Activated CD4-positive, alpha-beta T cell treated with anti-CD3 and anti-CD28 coated beads, Interleukin-2, amount 50 U/mL, for 16 hours (primary cell): ENCODE data around the gene KIF6.
A peak's percentile ranks its signal among the peaks of the same experiment; 100 is the strongest.
"Not testable (repeated sequence)": the region's sequence is repeated elsewhere in the genome, so short reads cannot be mapped to it uniquely, and the experiment has no call there.

Experiments
- DNase-seq: peaks from one replicate; pipeline ENCODE4 v3.0.0-alpha.2; 2020

KIF6 gene

GRCh38 chr6:39494998-39495397, 230.2 kb downstream of the KIF6 start:
- DNase-seq = no peak

GRCh38 chr6:39493777-39494176, 231.4 kb downstream of the KIF6 start:
- DNase-seq = no peak

DNA sequence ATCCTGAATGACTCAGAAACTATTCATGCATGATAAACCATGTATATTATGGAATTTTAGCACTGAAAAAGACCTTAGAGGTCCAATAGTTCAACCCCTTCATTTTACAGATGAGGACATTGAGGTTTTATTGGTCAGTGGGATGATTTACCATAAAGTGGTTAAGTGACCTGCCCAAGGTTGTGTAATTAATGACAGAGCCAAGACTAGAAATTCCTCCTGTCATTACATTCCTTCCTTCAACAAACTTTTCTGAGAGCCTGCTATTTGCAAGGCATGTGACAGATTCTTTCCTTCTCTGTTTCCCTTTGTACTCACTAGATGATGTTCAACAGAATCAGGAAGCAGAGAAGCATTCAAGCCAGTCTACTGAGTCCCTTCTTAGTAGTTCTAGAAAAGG, 232.0 kb downstream of the KIF6 start:
- DNase-seq = no peak

GRCh38 chr6:39490108-39490507, 235.1 kb downstream of the KIF6 start:
- DNase-seq = no peak

DNA sequence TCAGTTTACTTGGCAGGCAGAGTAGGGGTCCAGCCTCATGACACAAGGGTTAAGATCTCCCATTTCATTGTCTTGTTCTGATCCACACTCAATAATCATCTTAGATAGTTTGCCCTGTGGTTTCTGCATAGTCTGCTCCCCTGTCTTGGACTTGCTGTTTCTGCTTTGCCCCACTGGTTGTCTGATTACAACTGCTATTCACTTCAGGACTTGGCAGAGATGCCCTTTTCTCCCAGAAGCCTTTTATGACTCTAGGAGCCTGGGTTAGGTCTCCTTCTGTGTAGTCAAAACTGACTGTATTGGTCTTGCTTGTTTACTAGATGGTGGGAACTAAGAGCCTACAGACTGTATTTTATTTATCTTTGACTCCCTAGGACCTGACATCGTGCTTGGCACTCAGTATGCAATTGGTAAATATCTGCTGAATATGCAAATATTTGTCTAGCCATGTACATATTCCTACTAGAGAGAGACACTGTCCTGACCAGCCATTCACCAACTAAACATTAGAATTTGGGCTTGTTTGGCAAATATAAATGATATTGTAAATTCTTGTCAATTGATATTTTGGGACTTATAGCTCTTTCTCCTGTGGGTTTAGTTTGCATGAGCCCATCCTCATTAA, 236.8 kb downstream of the KIF6 start:
- DNase-seq = no peak

DNA sequence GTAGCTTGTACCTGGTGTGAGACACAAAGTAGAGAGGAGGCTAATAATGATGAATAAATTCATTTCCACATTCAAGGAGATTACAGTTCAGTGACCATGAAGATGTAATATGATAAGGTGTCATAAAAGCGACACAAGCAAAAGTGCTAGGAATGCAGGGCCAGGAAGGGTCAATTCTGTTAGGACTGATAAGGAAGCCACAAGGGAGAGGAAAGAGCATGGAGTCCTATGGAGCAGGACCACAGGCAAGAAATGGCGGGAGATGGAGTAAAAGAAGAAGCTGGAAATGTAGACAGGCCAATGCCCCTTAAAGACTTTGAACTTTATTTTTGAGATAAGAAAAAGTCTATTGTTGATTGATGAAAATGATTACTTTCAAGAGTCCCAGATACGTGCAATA, 240.9 kb downstream of the KIF6 start:
- no peak for DNase-seq

- DNase-seq = not testable (repeated sequence)
These were observed 245.4 kb downstream of the KIF6 start for GRCh38 chr6:39479819-39480218.

DNA sequence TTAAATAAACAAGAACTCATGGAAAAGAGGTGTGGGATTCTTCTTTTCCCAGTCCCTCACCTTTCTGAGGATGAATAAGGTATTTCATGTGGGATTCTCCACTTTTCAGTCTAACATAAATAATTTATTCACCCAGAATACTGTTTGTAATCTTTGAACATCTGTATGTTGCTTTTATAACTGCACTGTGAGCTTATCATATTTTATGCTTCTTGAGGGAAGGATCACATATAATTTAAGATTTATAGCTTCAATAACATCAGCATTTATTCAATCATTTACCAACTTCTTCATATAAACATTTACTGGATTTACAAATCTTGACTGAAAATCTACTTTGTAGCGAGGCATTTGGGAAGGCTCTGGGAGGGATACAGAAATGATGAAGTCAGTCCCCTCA, 248.5 kb downstream of the KIF6 start:
- no peak for DNase-seq

DNA sequence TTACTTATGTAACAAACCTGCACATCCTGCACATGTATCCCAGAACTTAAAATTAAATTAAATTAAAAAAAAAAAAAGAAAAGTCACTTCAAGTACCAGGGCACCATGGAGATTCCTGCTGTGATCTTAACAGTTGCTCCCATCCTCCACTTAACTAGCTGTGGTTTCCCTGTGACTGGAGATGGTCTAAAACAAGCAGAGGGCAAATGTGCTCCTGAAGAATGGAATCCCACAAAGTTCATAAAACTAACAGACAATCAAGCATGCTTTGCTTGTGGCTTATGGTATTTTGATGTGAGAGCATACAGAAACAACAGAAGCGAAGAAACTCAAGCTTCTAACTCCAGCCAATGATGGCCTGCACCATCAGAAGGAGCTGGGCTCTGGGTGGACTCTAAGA, 249.1 kb downstream of the KIF6 start:
- no peak for DNase-seq

- no peak for DNase-seq
These were observed 253.1 kb downstream of the KIF6 start for GRCh38 chr6:39471954-39472659.

GRCh38 chr6:39470506-39470905, 254.7 kb downstream of the KIF6 start:
- no peak for DNase-seq

DNA sequence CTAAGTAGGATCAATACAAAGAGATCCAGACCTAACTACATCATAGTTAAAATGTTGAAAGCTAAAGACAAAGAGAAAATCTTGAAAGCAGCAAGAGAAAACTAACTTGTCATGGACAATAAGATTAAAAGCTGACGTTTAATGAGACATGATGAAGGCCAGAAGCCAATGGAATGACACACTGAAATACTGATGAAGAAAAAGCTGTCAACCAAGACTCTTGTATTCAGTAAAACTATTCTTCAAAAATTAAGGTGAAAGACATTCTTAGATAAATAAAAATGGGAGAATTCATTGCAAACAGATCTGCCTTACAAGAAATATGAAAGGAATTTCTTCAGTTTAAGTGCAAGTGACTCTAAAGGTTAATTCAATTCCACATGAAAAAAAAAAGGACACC, 256.8 kb downstream of the KIF6 start:
- no peak for DNase-seq

DNA sequence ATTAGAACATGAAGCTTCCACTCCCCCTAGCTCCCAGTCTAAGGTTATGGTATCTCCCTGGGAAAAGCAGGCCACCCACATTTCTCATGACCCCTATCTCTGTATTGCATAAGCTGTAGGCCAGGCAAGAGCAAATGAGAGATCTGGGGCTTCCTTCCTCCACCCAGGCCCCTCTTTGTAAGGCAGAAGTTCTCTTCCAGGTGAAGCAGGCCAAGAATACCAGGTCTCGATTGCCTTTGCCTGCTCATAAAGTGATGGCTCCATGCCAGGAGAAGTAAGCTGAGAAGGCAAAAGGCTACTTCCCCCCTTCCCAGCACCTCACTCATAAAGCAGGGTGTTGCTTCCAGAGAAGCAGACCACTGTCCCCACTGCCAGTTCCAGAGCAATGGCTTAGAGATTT, 258.6 kb downstream of the KIF6 start:
- DNase-seq = no peak

- DNase-seq = no peak
These were observed 259.7 kb downstream of the KIF6 start for GRCh38 chr6:39465539-39465938.

DNA sequence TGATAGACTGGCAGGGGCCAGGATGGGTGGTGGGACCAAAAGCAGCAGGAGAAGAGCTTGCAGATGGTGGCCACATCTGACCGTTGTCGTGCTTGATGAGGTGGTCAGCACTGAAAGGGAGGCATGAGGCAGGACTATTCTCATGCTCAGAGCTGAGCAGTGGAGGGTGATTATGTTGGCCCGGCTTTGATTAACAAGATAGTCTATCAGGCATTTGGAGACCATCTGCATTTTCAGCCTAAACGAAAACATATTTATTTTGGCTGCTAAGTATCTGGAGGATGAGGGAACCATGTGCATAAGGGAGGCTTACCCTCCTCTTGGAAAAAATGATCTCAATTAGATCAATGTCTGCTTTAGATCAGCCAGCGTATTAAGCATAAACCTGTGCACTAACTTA, 261.1 kb downstream of the KIF6 start:
- DNase-seq = no peak

DNA sequence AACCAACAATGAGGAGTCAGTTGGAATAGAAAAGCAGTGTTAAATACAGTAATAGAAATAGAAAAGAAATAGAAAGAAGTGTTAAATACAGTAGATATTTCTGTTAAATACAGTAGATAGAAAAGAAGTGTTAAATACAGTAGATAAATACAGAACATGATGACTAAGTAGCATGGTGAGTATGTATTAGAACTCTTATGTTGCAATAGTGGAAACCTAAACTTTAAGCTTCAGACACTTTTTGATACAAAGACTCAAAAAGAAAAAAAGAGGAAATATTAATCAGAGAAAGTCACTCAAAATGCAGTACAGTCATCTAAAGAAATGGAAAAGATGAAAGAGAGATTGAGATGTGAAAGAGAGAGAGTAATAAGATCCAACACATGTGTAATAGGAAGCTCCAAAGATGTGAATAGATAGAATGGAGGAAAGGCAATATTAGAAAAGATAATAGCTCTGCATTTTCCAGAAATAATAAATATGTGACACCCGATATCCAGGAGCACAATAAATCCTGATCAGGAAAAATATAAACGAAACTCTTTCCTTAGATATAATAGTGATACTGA, 271.2 kb downstream of the KIF6 start:
- DNase-seq = no peak

GRCh38 chr6:39453241-39453640, 272.0 kb downstream of the KIF6 start:
- DNase-seq = no peak

DNA sequence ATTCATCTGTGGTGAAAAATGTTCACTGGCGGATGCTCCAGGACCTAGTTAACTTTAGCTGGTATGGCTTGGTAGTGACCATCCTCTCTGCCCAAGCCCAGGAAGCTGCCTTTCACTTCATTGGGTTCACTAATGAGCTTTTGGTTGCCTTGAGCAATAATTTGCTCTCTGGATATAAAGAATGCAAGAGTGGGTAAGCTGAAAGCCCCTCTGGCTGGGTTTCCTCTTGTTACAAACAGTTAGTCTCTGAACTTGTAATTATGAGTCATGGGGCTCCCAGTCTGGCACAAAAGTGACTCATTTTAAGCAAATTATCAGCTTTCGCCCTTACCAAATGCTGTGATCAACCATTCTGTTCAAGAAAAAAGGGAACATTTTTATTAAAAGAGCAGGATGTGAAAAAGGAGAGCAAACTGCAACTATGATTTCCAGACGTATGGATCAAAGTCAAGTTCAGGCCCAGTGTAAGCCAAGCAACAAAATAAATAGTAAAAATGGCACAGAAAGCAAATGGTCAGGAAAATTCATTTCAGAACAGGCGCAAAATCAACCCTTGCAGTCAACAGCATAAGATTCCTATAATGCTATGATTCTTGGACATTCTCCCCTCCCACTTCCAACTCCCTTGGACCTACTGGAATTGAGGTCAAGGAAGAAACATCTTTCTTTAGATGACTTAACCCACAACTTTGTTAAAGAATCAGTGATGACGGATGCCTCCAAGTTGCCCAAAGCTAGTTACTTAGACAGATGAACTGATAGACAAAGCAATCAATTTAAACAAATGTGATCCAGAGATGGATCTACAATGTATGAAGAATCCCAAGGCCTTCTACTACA, 272.7 kb downstream of the KIF6 start:
- no peak for DNase-seq

DNA sequence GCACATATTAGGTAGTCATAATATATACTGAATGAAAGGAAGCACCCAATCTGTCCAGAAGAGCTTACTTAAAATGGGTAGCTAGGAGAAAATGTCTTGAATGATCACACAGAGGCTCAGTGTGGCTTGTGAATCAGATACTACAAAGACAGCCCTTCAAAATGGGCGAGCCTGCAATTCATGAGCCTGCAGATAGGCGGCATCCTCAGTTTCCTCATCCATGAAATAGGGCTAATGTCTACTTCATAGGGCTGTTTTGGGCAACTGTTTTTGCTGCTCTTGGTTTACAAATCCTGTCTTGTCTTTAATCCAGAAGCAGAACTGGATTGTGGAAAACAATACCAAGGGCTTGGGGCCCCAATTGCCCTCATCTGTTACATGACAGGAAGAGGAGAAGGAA, 273.4 kb downstream of the KIF6 start:
- DNase-seq = peak; percentile 19

DNA sequence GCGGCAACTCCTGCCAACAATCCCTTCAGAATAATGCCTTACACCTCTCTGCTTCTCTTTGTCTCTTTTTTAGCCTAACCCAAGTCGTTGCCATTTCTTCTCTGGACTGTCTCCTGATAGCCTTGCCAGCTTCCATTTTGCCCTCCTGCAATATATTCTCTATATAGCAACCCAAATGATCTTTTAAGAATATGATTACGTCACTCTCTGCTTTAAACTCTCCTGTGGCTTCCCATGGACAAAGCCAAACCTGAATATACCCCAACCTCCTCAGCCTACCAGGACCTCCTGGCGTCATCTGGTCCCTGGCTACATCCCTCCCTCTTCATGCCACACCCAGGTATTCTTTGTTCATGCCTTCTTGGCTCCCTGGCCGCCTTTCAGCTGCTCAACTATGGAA, 276.2 kb downstream of the KIF6 start:
- no peak for DNase-seq

DNA sequence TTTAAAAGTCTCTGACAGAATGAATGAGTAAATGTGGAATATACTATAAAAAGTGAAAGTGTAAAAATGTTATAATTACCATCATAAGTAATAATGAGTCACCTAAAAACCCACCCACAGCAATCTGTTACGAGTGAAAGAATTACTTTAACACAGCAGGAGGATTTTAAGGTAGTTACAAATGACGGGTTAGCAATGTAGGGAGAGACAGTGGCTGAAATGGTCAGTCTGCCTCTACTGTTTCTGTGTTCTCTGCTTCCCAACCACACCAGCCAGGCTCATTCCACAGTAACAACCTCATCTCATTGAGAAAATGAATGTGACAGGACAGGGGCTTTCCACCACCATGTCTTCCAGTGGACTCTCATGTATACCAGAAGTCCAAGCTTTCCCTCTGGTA, 278.3 kb downstream of the KIF6 start:
- DNase-seq = no peak

GRCh38 chr6:39445667-39446066, 279.5 kb downstream of the KIF6 start:
- no peak for DNase-seq

DNA sequence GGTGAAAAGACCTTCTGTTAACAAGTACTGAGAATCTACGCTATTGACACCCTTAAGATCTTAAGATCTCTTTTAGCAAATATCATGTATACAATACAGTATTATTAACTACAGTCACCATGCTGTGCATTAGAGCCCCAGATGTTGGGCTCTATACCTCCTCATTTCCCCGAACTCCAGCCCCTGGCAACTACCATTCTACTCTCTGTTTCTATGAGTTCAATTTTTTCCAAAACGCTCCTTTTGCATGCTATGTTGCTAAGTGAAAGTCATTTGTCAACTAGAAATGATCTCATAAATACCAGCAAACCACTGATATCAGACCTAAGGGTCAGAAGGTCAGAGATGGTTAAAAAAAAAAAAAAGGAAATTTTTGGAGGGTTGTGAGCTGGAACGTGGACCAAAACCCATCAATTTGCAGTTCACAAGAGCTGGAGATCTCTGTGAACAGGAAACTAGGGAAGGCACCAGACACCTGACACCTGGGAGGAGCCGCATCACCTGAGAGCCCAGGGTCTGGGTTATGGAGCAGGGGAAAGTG, 280.7 kb downstream of the KIF6 start:
- DNase-seq = no peak
